ENCODE results near the gene DIP2C. TPM values are rescaled to one million over a fixed set of nuclear protein-coding genes. Genes with fewer than 3 reads are reported as not detected.
"Not testable (repeated sequence)": the region's sequence is repeated elsewhere in the genome, so short reads cannot be mapped to it uniquely, and the experiment has no call there.

DIP2C gene
- total RNA-seq, 2 donors from 2014 or later = 21.6 to 30.5 TPM

GRCh38 chr10:621981-622740 is 67.3 kb downstream of the DIP2C start:
- intact Hi-C loops (cut with DNase I) = loop anchor here in 1 of 2 donors (10.0 kb wide), 1 partner anchor 107 kb away; no protein-coding TSS in a partner anchor
- no peak for DNase-seq
- ATAC-seq = no peak

- ATAC-seq = no peak
- intact Hi-C loops (cut with DNase I) = loop anchor here in 1 of 2 donors (10.0 kb wide), 1 partner anchor 107 kb away; no protein-coding TSS in a partner anchor
These were observed 68.0 kb downstream of the DIP2C start for GRCh38 chr10:621513-621912.

GRCh38 chr10:620971-621370 is 68.5 kb downstream of the DIP2C start:
- DNase-seq (no peak), ATAC-seq (no peak)
- intact Hi-C loops (cut with DNase I) = loop anchor here in 1 of 2 donors (10.0 kb wide), 1 partner anchor 106 kb away; no protein-coding TSS in a partner anchor

More at GRCh38 chr10:621513-621912, 68.0 kb downstream of the DIP2C start:
- no peak for DNase-seq

GRCh38 chr10:620417-620816 is 69.1 kb downstream of the DIP2C start:
- intact Hi-C loops (cut with DNase I) = loop anchor here in 1 of 2 donors (10.0 kb wide), 1 partner anchor 106 kb away; no protein-coding TSS in a partner anchor

GRCh38 chr10:619710-620109 is 69.8 kb downstream of the DIP2C start:
- DNase-seq (no peak), ATAC-seq (no peak)
- intact Hi-C loops (cut with DNase I) = loop anchor here in 1 of 2 donors (10.0 kb wide), 1 partner anchor 105 kb away; no protein-coding TSS in a partner anchor

More at GRCh38 chr10:620417-620816, 69.1 kb downstream of the DIP2C start:
- DNase-seq (no peak), ATAC-seq (no peak)

- intact Hi-C loops (cut with DNase I) = no loop called here
- DNase-seq = no peak
- peak; percentile 26 to 27 for ATAC-seq
These were observed 71.1 kb downstream of the DIP2C start for GRCh38 chr10:618229-618989.

GRCh38 chr10:617471-617870 is 72.0 kb downstream of the DIP2C start:
- no peak for ATAC-seq
- intact Hi-C loops (cut with DNase I) = no loop called here
- no peak for DNase-seq

GRCh38 chr10:615583-616152 is 73.8 kb downstream of the DIP2C start:
- DNase-seq (no peak), ATAC-seq (no peak)
- intact Hi-C loops (cut with DNase I) = no loop called here

- ATAC-seq (peak; percentile 43 to 58), DNase-seq (peak; percentile 47)
- intact Hi-C loops (cut with DNase I) = no loop called here
These were observed 74.5 kb downstream of the DIP2C start for GRCh38 chr10:614790-615582.

- intact Hi-C loops (cut with DNase I) = no loop called here
- DNase-seq (no peak), ATAC-seq (peak; percentile 12 to 13)
These were observed 75.2 kb downstream of the DIP2C start for GRCh38 chr10:614139-614711.

- intact Hi-C loops (cut with DNase I) = no loop called here
- DNase-seq (no peak), ATAC-seq (peak; percentile 45 to 59)
These were observed 76.0 kb downstream of the DIP2C start for GRCh38 chr10:613271-614138.

- no peak for ATAC-seq
- intact Hi-C loops (cut with DNase I) = no loop called here
These were observed 76.8 kb downstream of the DIP2C start for GRCh38 chr10:612696-613095.

GRCh38 chr10:610642-611305 is 78.7 kb downstream of the DIP2C start:
- intact Hi-C loops (cut with DNase I); DNase-seq; ATAC-seq: not testable (repeated sequence)

More at GRCh38 chr10:612696-613095, 76.8 kb downstream of the DIP2C start:
- no peak for DNase-seq

GRCh38 chr10:609868-610545 is 79.5 kb downstream of the DIP2C start:
- no peak for DNase-seq
- peak in 1 of 2 donors; percentile 20 for ATAC-seq
- intact Hi-C loops (cut with DNase I) = no loop called here

- intact Hi-C loops (cut with DNase I) = no loop called here
- ATAC-seq (no peak), DNase-seq (no peak)
These were observed 80.2 kb downstream of the DIP2C start for GRCh38 chr10:609262-609658.
